CD8-positive, alpha-beta memory T cell (primary cell): ENCODE results near the gene NSD1. TPM values are rescaled to one million over a fixed set of nuclear protein-coding genes. Genes with fewer than 3 reads are reported as not detected.
A peak's percentile ranks its signal among the peaks of the same experiment; 100 is the strongest.
"Not testable (repeated sequence)": the region's sequence is repeated elsewhere in the genome, so short reads cannot be mapped to it uniquely, and the experiment has no call there.

Experiments
- CTCF ChIA-PET: fragments of 350-600 bp; sonication (Branson Sonifier 250); formaldehyde crosslinking; loops from one replicate; lab custom pipeline; 2021; ENCODE audit warnings: antibody characterized with exemption; lab: Charles Lee
- POLR2A ChIA-PET: fragments of 350-600 bp; sonication (Branson Sonifier 250); formaldehyde crosslinking; loops from one replicate; lab custom pipeline; 2021; ENCODE audit warnings: antibody characterized with exemption; lab: Charles Lee
- DNase-seq, 5 donors: peaks; one replicate each; pipeline versions ENCODE4 v3.0.0 to v3.0.0-alpha.2; 2020 to 2022; ENCODE audit warnings: mixed read lengths in 1 of 5
- H3K27ac ChIP-seq: one replicate; pipeline ENCODE4 v1.7.0; 2013; ENCODE audit warnings: low read depth, mild to moderate bottlenecking, low read length, moderate library complexity
- H3K27me3 ChIP-seq: 2 replicates; pipeline ENCODE4 v1.7.0; 2013; ENCODE audit warnings: low read length, mild to moderate bottlenecking; ENCODE audit not compliant: insufficient read depth, poor library complexity, severe bottlenecking
- H3K36me3 ChIP-seq: 2 replicates; pipeline ENCODE4 v1.7.0; 2013; ENCODE audit warnings: mild to moderate bottlenecking, low read length, moderate library complexity; ENCODE audit not compliant: insufficient read depth
- H3K4me1 ChIP-seq: 2 replicates; pipeline ENCODE4 v1.7.0; 2013; ENCODE audit warnings: mild to moderate bottlenecking, low read length, moderate library complexity; ENCODE audit not compliant: insufficient read depth
- H3K4me3 ChIP-seq: 2 replicates; pipeline ENCODE4 v1.7.0; 2013; ENCODE audit warnings: mild to moderate bottlenecking, low read length
- H3K9me3 ChIP-seq: 2 replicates; pipeline ENCODE4 v1.7.0; 2013; ENCODE audit warnings: mild to moderate bottlenecking, low read length
- H3K27ac Mint-ChIP-seq, 8 donors: one replicate each; pipeline ENCODE4 v1.8.0; 2020 to 2021; ENCODE audit warnings: mixed read lengths in 8 of 8, mild to moderate bottlenecking in 6 of 8, inconsistent platforms in 3 of 8, moderate library complexity in 3 of 8
- H3K27me3 Mint-ChIP-seq, 2 donors: one replicate each; pipeline ENCODE4 v1.8.0; 2020 to 2021; ENCODE audit warnings: mixed read lengths in 2 of 2, mild to moderate bottlenecking in 1 of 2, moderate library complexity in 1 of 2
- H3K36me3 Mint-ChIP-seq, 3 donors: one replicate each; pipeline ENCODE4 v1.8.0; 2020 to 2021; ENCODE audit warnings: mixed read lengths in 3 of 3, inconsistent platforms in 1 of 3, mild to moderate bottlenecking in 1 of 3
- H3K4me1 Mint-ChIP-seq, 3 donors: one replicate each; pipeline ENCODE4 v1.8.0; 2020 to 2021; ENCODE audit warnings: mixed read lengths in 3 of 3, inconsistent platforms in 1 of 3, mild to moderate bottlenecking in 1 of 3
- H3K4me3 Mint-ChIP-seq, 7 donors: one replicate each; pipeline ENCODE4 v1.8.0; 2020 to 2021; ENCODE audit warnings: mixed read lengths in 7 of 7, mild to moderate bottlenecking in 6 of 7, moderate library complexity in 4 of 7, inconsistent platforms in 2 of 7
- H3K9me3 Mint-ChIP-seq, 5 donors: one replicate each; pipeline ENCODE4 v1.8.0; 2020 to 2022; ENCODE audit warnings: mixed read lengths in 5 of 5, mild to moderate bottlenecking in 3 of 5, moderate library complexity in 2 of 5, inconsistent platforms in 1 of 5
- polyA plus RNA-seq: library from polyadenylated mRNA; unstranded; fragments of 300-500 nt; fragmentation: Illumina TruSeq; gene quantifications from one replicate; pipeline ENCODE4 v1.2.3, GENCODE V29; 2021
- total RNA-seq, 2 experiments: library from RNA; stranded (reverse); gene quantifications; one replicate each; pipeline ENCODE4 v1.2.3, GENCODE V29; 2021

NSD1 gene
- total and polyA plus RNA-seq, 3 experiments from 2014 or later, result 48.7 to 93.1 (median 86.7) TPM

- peaks cover 41 to 53% (median 43%) of the 10 kb centered on the region in 3 donors for H3K4me1 Mint-ChIP-seq
- peaks cover 57% of the 10 kb centered on the region for H3K4me1 ChIP-seq
- H3K9me3 Mint-ChIP-seq, result no peaks in the 10 kb centered on the region
- H3K27me3 Mint-ChIP-seq, result no peaks in the 10 kb centered on the region
- H3K36me3 ChIP-seq, result peaks cover 21% of the 10 kb centered on the region
- H3K4me3 ChIP-seq, result peak overlapping the region; percentile 65
- H3K27me3 ChIP-seq, result no peaks in the 10 kb centered on the region
- POLR2A ChIA-PET, result interaction anchor here (1.3 to 2.9 kb wide), 2 partner anchors 21 to 381 kb away, joined by 4 to 16 read pairs; no protein-coding TSS in a partner anchor
- peak overlapping the region; percentile 82 to 93 (median 88) for H3K4me3 Mint-ChIP-seq
- H3K27ac Mint-ChIP-seq, result peak overlapping the region; percentile 19 to 97 (median 90)
- H3K9me3 ChIP-seq, result no peaks in the 10 kb centered on the region
- DNase-seq, result no peak
- CTCF ChIA-PET, result interaction anchor here (0.7 to 5.1 kb wide), 2 partner anchors 21 to 51 kb away, joined by 3 to 30 read pairs; no protein-coding TSS in a partner anchor
- H3K27ac ChIP-seq, result peak overlapping the region; percentile 13
- peaks cover 3 to 40% (median 9%) of the 10 kb centered on the region in 3 donors for H3K36me3 Mint-ChIP-seq
These were observed 1.2 kb downstream of the NSD1 start for GRCh38 chr5:177134697-177135225.

GRCh38 chr5:177140312-177140711, 6.7 kb downstream of the NSD1 start:
- H3K4me1 Mint-ChIP-seq, result peaks cover 55 to 82% (median 68%) of the 10 kb centered on the region in 3 donors
- Histone ChIP-seq H3K4me1 (peaks cover 49% of the 10 kb centered on the region), H3K4me3 (no peak overlapping the region), H3K36me3 (peaks cover 18% of the 10 kb centered on the region), H3K9me3 (no peaks in the 10 kb centered on the region), H3K27me3 (no peaks in the 10 kb centered on the region), H3K27ac (no peak overlapping the region)
- H3K36me3 Mint-ChIP-seq, result peaks cover 12 to 75% (median 16%) of the 10 kb centered on the region in 3 donors
- ChIA-PET POLR2A (no interaction called here), CTCF (no interaction called here)
- no peak for DNase-seq
- H3K9me3 Mint-ChIP-seq, result no peaks in the 10 kb centered on the region
- no peaks in the 10 kb centered on the region for H3K27me3 Mint-ChIP-seq
- peak overlapping the region in 7 of 8 donors; percentile 4 to 81 (median 55) for H3K27ac Mint-ChIP-seq
- peak overlapping the region in 4 of 7 donors; percentile 3 to 54 (median 16) for H3K4me3 Mint-ChIP-seq

DNA sequence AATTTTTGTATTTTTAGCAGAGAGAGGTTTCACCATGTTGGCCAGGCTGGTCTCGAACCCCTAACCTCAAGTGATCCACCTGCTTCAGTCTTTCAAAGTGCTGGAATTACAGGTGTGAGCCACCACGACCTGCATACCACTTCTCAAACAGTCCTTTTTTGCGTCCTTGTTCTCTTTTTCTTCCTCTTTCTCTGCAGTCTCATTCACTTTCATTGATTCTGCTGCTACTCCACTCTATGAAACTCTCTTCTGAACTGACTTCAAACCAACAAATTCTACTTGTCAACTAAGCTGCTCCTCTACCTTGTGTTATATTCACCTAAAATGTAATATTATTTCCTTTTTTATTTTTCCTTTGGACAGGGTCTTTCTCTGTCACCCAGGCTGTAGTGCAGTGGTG, 7.9 kb downstream of the NSD1 start:
- DNase-seq, result no peak
- H3K4me1 ChIP-seq, result peaks cover 37% of the 10 kb centered on the region
- H3K9me3 ChIP-seq, result no peaks in the 10 kb centered on the region
- Mint-ChIP-seq H3K9me3 (no peaks in the 10 kb centered on the region), H3K4me3 (peak overlapping the region in 3 of 7 donors; percentile 21 to 76 (median 32)), H3K27ac (peak overlapping the region in 5 of 8 donors; percentile 25 to 68 (median 52)), H3K36me3 (peaks cover 8 to 70% (median 13%) of the 10 kb centered on the region in 3 donors), H3K4me1 (peaks cover 47 to 71% (median 57%) of the 10 kb centered on the region in 3 donors), H3K27me3 (no peaks in the 10 kb centered on the region)
- H3K27me3 ChIP-seq, result no peaks in the 10 kb centered on the region
- H3K4me3 ChIP-seq, result no peak overlapping the region
- CTCF ChIA-PET, result no interaction called here
- peaks cover 13% of the 10 kb centered on the region for H3K36me3 ChIP-seq
- no peak overlapping the region for H3K27ac ChIP-seq
- POLR2A ChIA-PET, result no interaction called here

DNA sequence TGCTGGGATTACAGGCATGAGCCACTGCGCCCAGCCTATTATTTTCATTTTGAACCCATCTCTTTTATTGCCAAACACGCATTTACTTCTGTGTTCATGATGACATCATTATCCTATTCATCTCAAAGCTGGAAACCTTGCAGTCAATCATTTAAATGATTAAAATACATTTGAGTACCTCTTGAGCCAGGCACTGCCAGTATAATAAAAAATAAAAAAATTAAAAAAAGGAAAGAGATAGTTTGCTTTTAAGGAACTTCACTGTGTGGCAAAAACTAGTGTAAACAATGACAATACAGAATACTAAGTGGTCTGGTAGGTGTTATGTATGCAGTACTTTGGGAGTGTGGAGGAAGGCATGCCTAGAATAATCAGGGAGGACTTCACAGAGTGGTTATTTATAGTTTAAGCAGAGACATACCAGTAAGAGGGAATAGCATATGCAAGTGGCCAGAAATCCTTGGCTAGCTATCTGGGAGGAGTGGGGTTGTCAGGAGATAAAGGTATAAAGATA, 8.6 kb downstream of the NSD1 start:
- Mint-ChIP-seq H3K27me3 (no peaks in the 10 kb centered on the region), H3K4me1 (peaks cover 41 to 67% (median 51%) of the 10 kb centered on the region in 3 donors), H3K36me3 (peaks cover 4 to 70% (median 13%) of the 10 kb centered on the region in 3 donors), H3K4me3 (no peak overlapping the region), H3K9me3 (no peaks in the 10 kb centered on the region), H3K27ac (peak overlapping the region in 2 of 8 donors; percentile 25 to 58)
- Histone ChIP-seq H3K4me1 (peaks cover 31% of the 10 kb centered on the region), H3K36me3 (peaks cover 10% of the 10 kb centered on the region), H3K9me3 (no peaks in the 10 kb centered on the region), H3K27me3 (no peaks in the 10 kb centered on the region), H3K27ac (no peak overlapping the region), H3K4me3 (no peak overlapping the region)
- ChIA-PET CTCF (no interaction called here), POLR2A (no interaction called here)
- no peak for DNase-seq

DNA sequence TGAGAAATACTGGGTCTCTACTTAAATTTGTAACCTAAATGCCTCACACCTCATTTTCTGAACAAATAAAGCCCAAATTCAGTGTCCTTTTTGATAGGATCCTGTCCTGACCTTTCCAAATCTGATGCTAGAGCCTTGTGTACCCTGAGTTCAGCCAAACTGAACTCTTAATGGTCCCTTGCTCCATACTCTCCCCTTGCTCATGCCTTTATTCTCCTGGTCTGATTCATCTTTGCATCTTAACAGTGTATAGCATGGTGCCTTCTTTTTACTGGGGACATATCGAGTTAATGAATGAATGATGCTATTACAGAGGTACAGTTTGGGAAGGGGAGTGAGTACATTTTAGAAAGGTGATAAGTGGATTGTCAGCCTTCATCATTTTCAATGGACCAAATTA, 9.2 kb downstream of the NSD1 start:
- POLR2A ChIA-PET, result no interaction called here
- Mint-ChIP-seq H3K27ac (peak overlapping the region in 6 of 8 donors; percentile 6 to 67 (median 24)), H3K27me3 (no peaks in the 10 kb centered on the region), H3K9me3 (no peaks in the 10 kb centered on the region), H3K36me3 (peaks cover 4 to 70% (median 13%) of the 10 kb centered on the region in 3 donors), H3K4me3 (peak overlapping the region in 2 of 7 donors; percentile 4 to 12), H3K4me1 (peaks cover 38 to 65% (median 48%) of the 10 kb centered on the region in 3 donors)
- Histone ChIP-seq H3K27me3 (no peaks in the 10 kb centered on the region), H3K4me1 (peaks cover 24% of the 10 kb centered on the region), H3K9me3 (no peaks in the 10 kb centered on the region), H3K27ac (peak overlapping the region; percentile 2), H3K4me3 (no peak overlapping the region), H3K36me3 (peaks cover 6% of the 10 kb centered on the region)
- DNase-seq, result no peak
- CTCF ChIA-PET, result no interaction called here

DNA sequence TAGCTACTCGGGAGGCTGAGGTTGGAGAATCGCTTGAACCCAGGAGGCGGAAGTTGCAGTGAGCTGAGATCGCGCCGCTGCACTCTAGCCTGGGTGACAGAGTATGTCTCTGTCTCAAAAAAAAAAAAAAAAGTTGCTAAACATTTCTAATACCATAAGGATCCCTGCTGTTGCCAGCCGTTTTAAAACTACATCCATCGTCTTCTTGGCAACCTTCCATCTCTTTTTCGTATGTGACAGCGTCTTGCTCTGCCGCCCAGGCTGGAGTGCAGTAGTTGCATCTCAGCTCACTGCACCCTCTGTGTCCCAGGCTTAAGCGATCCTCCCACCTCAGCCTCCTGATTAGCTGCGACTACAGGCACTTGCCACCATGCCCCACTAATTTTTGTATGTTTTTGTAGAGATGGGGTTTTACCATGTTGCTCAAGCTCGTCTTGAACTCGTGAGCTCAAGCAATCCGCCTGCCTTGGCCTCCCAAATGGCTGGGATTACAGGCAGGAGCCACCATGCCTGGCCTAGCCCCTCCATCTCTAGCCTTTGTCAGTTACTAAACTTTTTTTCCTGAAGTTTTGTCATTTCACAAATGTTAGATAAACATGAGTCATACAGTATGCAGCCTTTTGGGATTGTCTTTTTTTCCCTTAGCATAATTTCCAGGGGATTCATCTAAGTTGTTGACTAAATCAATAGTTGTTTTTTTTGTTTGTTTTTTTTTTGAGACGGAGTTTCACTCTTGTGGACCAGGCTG, 13.5 kb downstream of the NSD1 start:
- Histone ChIP-seq H3K27ac (no peak overlapping the region), H3K4me3 (no peak overlapping the region), H3K4me1 (peaks cover 11% of the 10 kb centered on the region), H3K27me3 (no peaks in the 10 kb centered on the region), H3K9me3 (no peaks in the 10 kb centered on the region), H3K36me3 (no peaks in the 10 kb centered on the region)
- Mint-ChIP-seq H3K4me1 (peaks cover 20 to 44% (median 24%) of the 10 kb centered on the region in 3 donors), H3K27ac (peak overlapping the region in 4 of 8 donors; percentile 1 to 75 (median 35)), H3K27me3 (no peaks in the 10 kb centered on the region), H3K4me3 (peak overlapping the region in 1 of 7 donors; percentile 65), H3K9me3 (no peaks in the 10 kb centered on the region), H3K36me3 (peaks cover 0 to 72% (median 5%) of the 10 kb centered on the region in 3 donors)
- ChIA-PET POLR2A (no interaction called here), CTCF (interaction anchor here (2.0 kb wide), 1 partner anchor 11 kb away, joined by 4 read pairs; no protein-coding TSS in a partner anchor)
- no peak for DNase-seq

GRCh38 chr5:177150061-177150460, 16.5 kb downstream of the NSD1 start:
- H3K36me3 ChIP-seq, CTCF ChIA-PET: not testable (repeated sequence)

More at GRCh38 chr5:177150061-177150460, 16.5 kb downstream of the NSD1 start:
- H3K4me3 Mint-ChIP-seq, H3K27me3 Mint-ChIP-seq, H3K4me3 ChIP-seq, H3K27ac Mint-ChIP-seq, H3K9me3 Mint-ChIP-seq, DNase-seq, H3K4me1 ChIP-seq, H3K9me3 ChIP-seq, H3K27me3 ChIP-seq, H3K27ac ChIP-seq, POLR2A ChIA-PET: not testable (repeated sequence)
- H3K4me1 Mint-ChIP-seq, result peaks cover 11 to 35% (median 22%) of the 10 kb centered on the region in 3 donors
- peaks cover 0 to 58% (median 4%) of the 10 kb centered on the region in 3 donors for H3K36me3 Mint-ChIP-seq
